Hepatocyte (in vitro differentiated cells): ENCODE measurements around the gene LAMC2. TPM values are rescaled to one million over a fixed set of nuclear protein-coding genes. Genes with fewer than 3 reads are reported as not detected.
"Not testable (repeated sequence)": the region's sequence is repeated elsewhere in the genome, so short reads cannot be mapped to it uniquely, and the experiment has no call there.

ENCODE experiments used
- DNase-seq: peaks from one replicate; pipeline ENCODE4 v3.0.0-alpha.2; 2016; ENCODE audit warnings: low spot score
- H2AFZ ChIP-seq: fragments of 200-600 bp; sonication (generic); 2 replicates; pipeline ENCODE4 v1.6.0; 2016; ENCODE audit warnings: antibody characterized with exemption, mild to moderate bottlenecking
- H3K27ac ChIP-seq: fragments of 200-600 bp; sonication (generic); 2 replicates; pipeline ENCODE4 v1.5.1; 2016; ENCODE audit warnings: mild to moderate bottlenecking
- H3K27me3 ChIP-seq: fragments of 200-600 bp; sonication (generic); 2 replicates; pipeline ENCODE4 v1.6.1; 2016
- H3K36me3 ChIP-seq: fragments of 200-600 bp; sonication (generic); replicated peaks from 2 replicates; pipeline ENCODE4 v1.5.1; 2016; ENCODE audit warnings: low read depth; ENCODE audit not compliant: insufficient read depth
- H3K4me1 ChIP-seq: fragments of 200-600 bp; sonication (generic); 2 replicates; pipeline ENCODE4 v1.5.1; 2016; ENCODE audit warnings: mild to moderate bottlenecking, moderate library complexity; ENCODE audit not compliant: insufficient read depth
- H3K4me2 ChIP-seq: fragments of 200-600 bp; sonication (generic); 2 replicates; pipeline ENCODE4 v1.6.0; 2016
- H3K4me3 ChIP-seq: fragments of 200-600 bp; sonication (generic); 2 replicates; pipeline ENCODE4 v1.5.1; 2016; ENCODE audit warnings: mild to moderate bottlenecking
- H3K79me2 ChIP-seq: fragments of 200-600 bp; sonication (generic); 2 replicates; pipeline ENCODE4 v1.6.0; 2017; ENCODE audit warnings: mild to moderate bottlenecking
- H3K9me2 ChIP-seq: fragments of 200-600 bp; sonication (generic); replicated peaks from 2 replicates; pipeline ENCODE4 v1.6.0; 2017; ENCODE audit warnings: mild to moderate bottlenecking; ENCODE audit not compliant: insufficient read depth
- H3K9me3 ChIP-seq: fragments of 200-600 bp; sonication (generic); 2 replicates; pipeline ENCODE4 v1.5.1; 2016; ENCODE audit warnings: low read depth, mild to moderate bottlenecking
- H4K20me1 ChIP-seq: fragments of 200-600 bp; sonication (generic); 2 replicates; pipeline ENCODE4 v1.6.0; 2016; ENCODE audit warnings: mild to moderate bottlenecking; ENCODE audit not compliant: insufficient read depth, poor library complexity, severe bottlenecking
- EZH2 ChIP-seq: fragments of 200-600 bp; sonication (generic); IDR thresholded peaks from 2 replicates; pipeline ENCODE4 v1.6.1; 2016; ENCODE audit warnings: antibody characterized with exemption, mild to moderate bottlenecking, borderline replicate concordance
- EZH2phosphoT487 ChIP-seq: fragments of 200-600 bp; sonication (generic); IDR thresholded peaks from one replicate; pipeline ENCODE4 v1.6.1; 2018; ENCODE audit warnings: antibody characterized with exemption, mild to moderate bottlenecking, low read depth, moderate library complexity; ENCODE audit not compliant: unreplicated experiment, severe bottlenecking
- WGBS: methylation state at CpG from one replicate; pipeline ENCODE4 v1.1.6; 2016; ENCODE audit warnings: low lambda C conversion rate; ENCODE audit errors: missing lambda C conversion rate; 5-methylcytosine and 5-hydroxymethylcytosine counted together
- polyA plus RNA-seq: library from polyadenylated mRNA; unstranded; fragments of >200 nt; fragmentation: Nextera tagmentation; extraction: Ambion mirVana; gene quantifications from 2 replicates; pipeline ENCODE4 v1.2.1, GENCODE V29; 2016
- total RNA-seq: library from RNA; depleted of rRNA; stranded (reverse); fragments of >200 nt; gene quantifications from 2 replicates; pipeline ENCODE4 v1.2.3, GENCODE V29; 2014
- TF ChIP-seq, protein P1 (sequence below): fragments of 200-600 bp; sonication (generic); IDR thresholded peaks from 2 replicates; pipeline ENCODE4 v1.5.1; 2016; ENCODE audit warnings: antibody characterized with exemption, mild to moderate bottlenecking; ENCODE audit not compliant: poor library complexity

LAMC2 gene
- total and polyA plus RNA-seq, 2 experiments from 2014 or later, result 45.3 to 76.3 TPM

DNA sequence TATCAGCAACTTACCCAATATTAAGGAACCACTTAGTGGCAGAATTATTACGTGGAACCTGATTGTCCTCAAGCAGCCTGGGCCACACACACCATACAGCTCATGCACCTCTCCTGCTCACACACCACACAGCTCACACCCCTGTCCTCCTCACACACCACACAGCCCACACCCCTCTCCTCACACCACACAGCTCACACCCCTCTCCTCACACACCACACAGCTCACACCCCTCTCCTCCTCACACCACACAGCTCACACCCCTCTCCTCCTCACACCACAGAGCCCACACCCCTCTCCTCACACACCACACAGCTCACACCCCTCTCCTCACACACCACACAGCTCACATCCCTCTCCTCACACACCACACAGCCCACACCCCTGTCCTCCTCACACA lies 36.8 kb upstream of the LAMC2 start:
- TF ChIP-seq EZH2, result no peak
- Histone ChIP-seq H3K4me2 (peak overlapping the region; percentile 30), H3K9me3 (no peaks in the 10 kb centered on the region), H3K4me1 (peaks cover 9% of the 10 kb centered on the region), H3K36me3 (no peaks in the 10 kb centered on the region), H3K4me3 (no peak overlapping the region), H2AFZ (no peak overlapping the region), H3K9me2 (no peaks in the 10 kb centered on the region), H3K79me2 (no peaks in the 10 kb centered on the region), H3K27ac (peak overlapping the region; percentile 82), H4K20me1 (no peaks in the 10 kb centered on the region), H3K27me3 (no peaks in the 10 kb centered on the region)
- 85% methylated on average over 1 of the region's 1 CpG for WGBS
- no peak for DNase-seq

DNA sequence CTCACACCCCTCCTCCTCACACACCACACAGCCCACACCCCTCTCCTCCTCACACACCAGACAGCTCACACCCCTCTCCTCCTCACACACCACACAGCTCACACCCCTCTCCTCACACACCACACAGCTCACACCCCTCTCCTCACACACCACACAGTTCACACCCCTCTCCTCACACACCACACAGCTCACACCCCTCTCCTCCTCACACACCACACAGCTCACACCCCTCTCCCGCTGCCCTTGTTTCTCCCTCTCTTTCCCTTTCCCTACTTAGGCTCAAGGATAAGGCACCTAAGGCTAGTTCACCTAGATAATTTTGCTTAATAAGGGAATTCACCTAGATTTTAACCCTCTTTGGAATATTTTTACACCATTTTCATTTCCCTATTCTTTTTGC lies 36.0 kb upstream of the LAMC2 start:
- H3K27ac ChIP-seq, result peak overlapping the region; percentile 1
- not testable (repeated sequence) for H3K36me3 ChIP-seq, H3K4me2 ChIP-seq, H3K79me2 ChIP-seq, H3K4me3 ChIP-seq, H4K20me1 ChIP-seq, DNase-seq, H3K9me2 ChIP-seq, H3K27me3 ChIP-seq, H3K9me3 ChIP-seq, H3K4me1 ChIP-seq, H2AFZ ChIP-seq
- WGBS, result 93% methylated on average over 1 of the region's 1 CpG

DNA sequence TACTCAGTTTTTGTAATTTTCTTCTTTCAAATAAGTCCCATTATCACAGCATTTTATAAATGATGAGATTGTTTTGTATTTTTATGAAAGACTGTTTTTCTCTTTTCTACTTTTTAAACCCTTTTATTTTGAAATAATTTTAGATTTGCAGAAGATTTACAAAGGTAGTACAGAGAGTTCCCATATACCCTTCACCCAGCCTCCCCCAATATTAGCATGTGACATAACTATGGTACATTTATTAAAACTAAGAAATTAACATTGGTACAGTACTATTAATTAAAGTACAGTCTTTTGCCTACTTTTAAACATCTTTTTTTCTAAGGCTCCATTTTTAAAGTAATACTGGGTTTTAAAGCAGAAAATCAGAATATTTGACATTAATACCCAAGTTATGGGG lies 35.6 kb upstream of the LAMC2 start:
- H4K20me1 ChIP-seq, result no peaks in the 10 kb centered on the region
- peak overlapping the region; percentile 1 for H3K27ac ChIP-seq
- TF ChIP-seq, protein P1, sequence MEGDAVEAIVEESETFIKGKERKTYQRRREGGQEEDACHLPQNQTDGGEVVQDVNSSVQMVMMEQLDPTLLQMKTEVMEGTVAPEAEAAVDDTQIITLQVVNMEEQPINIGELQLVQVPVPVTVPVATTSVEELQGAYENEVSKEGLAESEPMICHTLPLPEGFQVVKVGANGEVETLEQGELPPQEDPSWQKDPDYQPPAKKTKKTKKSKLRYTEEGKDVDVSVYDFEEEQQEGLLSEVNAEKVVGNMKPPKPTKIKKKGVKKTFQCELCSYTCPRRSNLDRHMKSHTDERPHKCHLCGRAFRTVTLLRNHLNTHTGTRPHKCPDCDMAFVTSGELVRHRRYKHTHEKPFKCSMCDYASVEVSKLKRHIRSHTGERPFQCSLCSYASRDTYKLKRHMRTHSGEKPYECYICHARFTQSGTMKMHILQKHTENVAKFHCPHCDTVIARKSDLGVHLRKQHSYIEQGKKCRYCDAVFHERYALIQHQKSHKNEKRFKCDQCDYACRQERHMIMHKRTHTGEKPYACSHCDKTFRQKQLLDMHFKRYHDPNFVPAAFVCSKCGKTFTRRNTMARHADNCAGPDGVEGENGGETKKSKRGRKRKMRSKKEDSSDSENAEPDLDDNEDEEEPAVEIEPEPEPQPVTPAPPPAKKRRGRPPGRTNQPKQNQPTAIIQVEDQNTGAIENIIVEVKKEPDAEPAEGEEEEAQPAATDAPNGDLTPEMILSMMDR, result no peak
- TF ChIP-seq EZH2 (no peak), EZH2phosphoT487 (no peak)
- DNase-seq, result no peak
- H3K36me3 ChIP-seq, result no peaks in the 10 kb centered on the region
- H3K9me2 ChIP-seq, result no peaks in the 10 kb centered on the region
- no peaks in the 10 kb centered on the region for H3K9me3 ChIP-seq
- H3K4me1 ChIP-seq, result peaks cover 9% of the 10 kb centered on the region
- H3K4me2 ChIP-seq, result no peak overlapping the region
- no peaks in the 10 kb centered on the region for H3K27me3 ChIP-seq
- no peak overlapping the region for H3K4me3 ChIP-seq
- H2AFZ ChIP-seq, result no peak overlapping the region
- H3K79me2 ChIP-seq, result no peaks in the 10 kb centered on the region

DNA sequence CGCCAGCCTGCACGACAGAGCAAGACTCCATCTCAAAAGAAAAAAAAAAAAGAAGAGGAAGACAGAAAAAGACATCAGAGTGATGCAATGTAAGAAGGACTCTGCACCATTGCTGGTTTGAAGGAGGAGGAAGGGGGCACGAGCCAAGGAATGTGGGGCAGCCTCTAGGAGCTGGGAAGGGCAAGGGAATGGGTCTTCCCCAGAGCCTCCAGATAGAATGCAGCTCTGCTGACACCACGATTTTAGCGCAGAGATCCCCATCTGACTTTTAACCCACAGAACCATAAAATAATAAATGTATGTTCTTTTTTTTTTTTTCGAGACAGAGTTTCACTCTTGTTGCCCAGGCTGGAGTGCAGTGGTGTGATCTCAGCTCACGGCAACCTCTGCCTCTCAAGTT lies 33.9 kb upstream of the LAMC2 start:
- Histone ChIP-seq H3K4me2 (no peak overlapping the region), H2AFZ (no peak overlapping the region), H3K27me3 (no peaks in the 10 kb centered on the region), H3K27ac (peak overlapping the region; percentile 29), H3K36me3 (no peaks in the 10 kb centered on the region), H3K9me3 (no peaks in the 10 kb centered on the region), H4K20me1 (no peaks in the 10 kb centered on the region), H3K4me1 (peaks cover 9% of the 10 kb centered on the region), H3K79me2 (no peaks in the 10 kb centered on the region), H3K4me3 (no peak overlapping the region), H3K9me2 (no peaks in the 10 kb centered on the region)
- 93% methylated on average over 7 of the region's 7 CpGs for WGBS
- no peak for DNase-seq
- TF ChIP-seq, protein P1, result no peak
- TF ChIP-seq EZH2phosphoT487 (no peak), EZH2 (no peak)

DNA sequence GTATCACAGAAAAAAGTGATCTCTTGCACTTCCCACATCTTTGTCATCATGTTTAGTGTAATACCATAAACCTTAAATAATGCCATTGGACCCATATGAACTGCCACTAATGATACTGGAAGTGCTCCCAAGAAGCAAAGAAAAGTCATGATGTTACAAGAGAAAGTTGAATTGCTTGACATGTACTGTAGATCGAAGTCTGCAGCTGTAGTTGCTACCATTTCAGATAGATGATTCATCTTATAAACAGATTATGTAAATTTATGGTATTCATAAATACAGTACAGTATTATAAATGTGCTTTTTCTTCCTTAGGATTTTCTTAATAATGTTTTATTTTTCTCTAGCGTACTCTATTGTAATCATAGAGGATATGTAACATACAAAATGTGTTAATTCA lies 30.1 kb upstream of the LAMC2 start:
- no peaks in the 10 kb centered on the region for H4K20me1 ChIP-seq
- no peaks in the 10 kb centered on the region for H3K9me2 ChIP-seq
- no peak overlapping the region for H3K27ac ChIP-seq
- H3K27me3 ChIP-seq, result no peaks in the 10 kb centered on the region
- no peaks in the 10 kb centered on the region for H3K4me1 ChIP-seq
- H3K4me3 ChIP-seq, result no peak overlapping the region
- H2AFZ ChIP-seq, result no peak overlapping the region
- no peaks in the 10 kb centered on the region for H3K36me3 ChIP-seq
- no peaks in the 10 kb centered on the region for H3K79me2 ChIP-seq
- TF ChIP-seq EZH2phosphoT487 (no peak), EZH2 (no peak)
- TF ChIP-seq, protein P1, result no peak
- H3K9me3 ChIP-seq, result no peaks in the 10 kb centered on the region
- no peak for DNase-seq
- 96% methylated on average over 2 of the region's 2 CpGs for WGBS
- no peak overlapping the region for H3K4me2 ChIP-seq
